GM21619 (cell line): Measurements from ENCODE around the gene MACROD2.
"Not testable (repeated sequence)": the region's sequence is repeated elsewhere in the genome, so short reads cannot be mapped to it uniquely, and the experiment has no call there.

Source experiments
- ATAC-seq: cut with Tn5 transposase; IDR thresholded peaks from one replicate; pipeline ENCODE4 v1.9.1; 2021; ENCODE audit not compliant: unreplicated experiment

Gene MACROD2

GRCh38 chr20:15122613-15123012, 1127.3 kb downstream of the MACROD2 start:
- no peak for ATAC-seq

- no peak for ATAC-seq
These were observed 1135.9 kb downstream of the MACROD2 start for GRCh38 chr20:15131176-15131575.

- no peak for ATAC-seq
These were observed 1143.3 kb downstream of the MACROD2 start for GRCh38 chr20:15138548-15139126.

- ATAC-seq: no peak
These were observed 1144.2 kb downstream of the MACROD2 start for GRCh38 chr20:15139522-15139921.

- ATAC-seq: no peak
These were observed 1145.0 kb downstream of the MACROD2 start for GRCh38 chr20:15140286-15140685.

- ATAC-seq: not testable (repeated sequence)
These were observed 1145.6 kb downstream of the MACROD2 start for GRCh38 chr20:15140940-15141339.

- ATAC-seq: no peak
These were observed 1146.5 kb downstream of the MACROD2 start for GRCh38 chr20:15141861-15142260.

- ATAC-seq: no peak
These were observed 1148.2 kb downstream of the MACROD2 start for GRCh38 chr20:15143478-15143877.

- no peak for ATAC-seq
These were observed 1149.6 kb downstream of the MACROD2 start for GRCh38 chr20:15144916-15145315.

GRCh38 chr20:15146948-15147347, 1151.6 kb downstream of the MACROD2 start:
- no peak for ATAC-seq

GRCh38 chr20:15154070-15154469, 1158.8 kb downstream of the MACROD2 start:
- ATAC-seq: no peak

GRCh38 chr20:15155848-15156401, 1160.6 kb downstream of the MACROD2 start:
- ATAC-seq: no peak

GRCh38 chr20:15158533-15158932, 1163.2 kb downstream of the MACROD2 start:
- no peak for ATAC-seq

GRCh38 chr20:15162079-15162647, 1166.8 kb downstream of the MACROD2 start:
- ATAC-seq: peak; percentile 67

GRCh38 chr20:15163632-15164031, 1168.3 kb downstream of the MACROD2 start:
- no peak for ATAC-seq

- ATAC-seq: no peak
These were observed 1169.4 kb downstream of the MACROD2 start for GRCh38 chr20:15164726-15165125.

- ATAC-seq: no peak
These were observed 1171.4 kb downstream of the MACROD2 start for GRCh38 chr20:15166744-15167143.

- no peak for ATAC-seq
These were observed 1175.7 kb downstream of the MACROD2 start for GRCh38 chr20:15171016-15171415.

GRCh38 chr20:15176929-15177328, 1181.6 kb downstream of the MACROD2 start:
- no peak for ATAC-seq

- ATAC-seq: no peak
These were observed 1183.3 kb downstream of the MACROD2 start for GRCh38 chr20:15178581-15178980.

- no peak for ATAC-seq
These were observed 1184.1 kb downstream of the MACROD2 start for GRCh38 chr20:15179381-15179780.

GRCh38 chr20:15179781-15180180, 1184.5 kb downstream of the MACROD2 start:
- ATAC-seq: no peak

GRCh38 chr20:15185322-15185721, 1190.0 kb downstream of the MACROD2 start:
- no peak for ATAC-seq
